Bronchial epithelial cell (primary cell): ENCODE results near the gene SURF4. TPM values are rescaled to one million over a fixed set of nuclear protein-coding genes. Genes with fewer than 3 reads are reported as not detected.
"Not testable (repeated sequence)": the region's sequence is repeated elsewhere in the genome, so short reads cannot be mapped to it uniquely, and the experiment has no call there.

Experiments used
- DNase-seq: peaks from one replicate; pipeline ENCODE4 v3.0.0-alpha.2; 2010; ENCODE audit warnings: low read depth
- FAIRE-seq: peaks from 2 replicates; lab custom pipeline; 2011; peaks lifted over from hg19 to GRCh38; lab: Jason Lieb, UNC
- H3K27me3 ChIP-seq: 2 replicates; pipeline ENCODE4 v1.5.1; 2011; ENCODE audit warnings: low read length; ENCODE audit not compliant: control insufficient read depth, insufficient read depth
- H3K36me3 ChIP-seq: 2 replicates; pipeline ENCODE4 v1.5.1; 2011; ENCODE audit warnings: low read length; ENCODE audit not compliant: control insufficient read depth, insufficient read depth
- H3K4me3 ChIP-seq: 2 replicates; pipeline ENCODE4 v1.5.1; 2011; ENCODE audit warnings: mild to moderate bottlenecking, low read depth, low read length, control low read depth
- total RNA-seq: library from RNA; depleted of rRNA; stranded (reverse); fragments of >200 nt; gene quantifications from 2 replicates; pipeline ENCODE4 v1.2.1, GENCODE V29; 2014
- TF ChIP-seq, protein P1 (sequence below): IDR thresholded peaks from 2 replicates; pipeline ENCODE4 v1.5.1; 2011; ENCODE audit warnings: mild to moderate bottlenecking, moderate library complexity, low read length, control low read depth, inconsistent platforms; ENCODE audit not compliant: insufficient read depth, severe bottlenecking

SURF4 gene
- total RNA-seq, 1 donor from 2014 or later, result 295 TPM

DNA sequence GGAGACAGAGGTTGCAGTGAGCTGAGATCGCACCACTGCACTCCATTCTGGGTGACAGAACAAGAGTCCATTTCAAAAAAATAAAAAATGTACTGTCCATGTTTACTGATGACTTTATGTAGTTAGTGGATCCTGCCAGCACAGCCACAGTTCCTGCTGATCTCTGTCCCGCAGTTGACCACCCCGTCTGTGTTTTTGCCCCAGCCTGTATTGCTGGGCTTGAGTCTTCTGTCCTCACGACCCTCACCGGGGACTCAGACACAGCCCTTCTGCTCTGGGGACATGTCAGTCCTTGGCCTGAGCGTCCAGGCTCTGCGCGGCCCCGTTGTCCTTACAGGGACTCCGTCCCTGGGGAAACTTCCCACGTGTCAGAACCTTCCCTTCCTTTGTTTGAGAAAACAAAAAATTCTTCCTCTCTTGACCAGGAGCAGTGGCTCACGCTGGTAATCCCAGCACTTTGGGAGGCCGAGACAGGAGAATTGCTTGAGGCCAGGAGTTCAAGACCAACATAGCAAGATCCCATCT is 54.4 kb downstream of the SURF4 start:
- no peaks in the 10 kb centered on the region for H3K27me3 ChIP-seq
- no peak overlapping the region for H3K4me3 ChIP-seq
- FAIRE-seq (no peak), DNase-seq (no peak)
- H3K36me3 ChIP-seq, result no peaks in the 10 kb centered on the region
- TF ChIP-seq, protein P1, sequence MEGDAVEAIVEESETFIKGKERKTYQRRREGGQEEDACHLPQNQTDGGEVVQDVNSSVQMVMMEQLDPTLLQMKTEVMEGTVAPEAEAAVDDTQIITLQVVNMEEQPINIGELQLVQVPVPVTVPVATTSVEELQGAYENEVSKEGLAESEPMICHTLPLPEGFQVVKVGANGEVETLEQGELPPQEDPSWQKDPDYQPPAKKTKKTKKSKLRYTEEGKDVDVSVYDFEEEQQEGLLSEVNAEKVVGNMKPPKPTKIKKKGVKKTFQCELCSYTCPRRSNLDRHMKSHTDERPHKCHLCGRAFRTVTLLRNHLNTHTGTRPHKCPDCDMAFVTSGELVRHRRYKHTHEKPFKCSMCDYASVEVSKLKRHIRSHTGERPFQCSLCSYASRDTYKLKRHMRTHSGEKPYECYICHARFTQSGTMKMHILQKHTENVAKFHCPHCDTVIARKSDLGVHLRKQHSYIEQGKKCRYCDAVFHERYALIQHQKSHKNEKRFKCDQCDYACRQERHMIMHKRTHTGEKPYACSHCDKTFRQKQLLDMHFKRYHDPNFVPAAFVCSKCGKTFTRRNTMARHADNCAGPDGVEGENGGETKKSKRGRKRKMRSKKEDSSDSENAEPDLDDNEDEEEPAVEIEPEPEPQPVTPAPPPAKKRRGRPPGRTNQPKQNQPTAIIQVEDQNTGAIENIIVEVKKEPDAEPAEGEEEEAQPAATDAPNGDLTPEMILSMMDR, result no peak

DNA sequence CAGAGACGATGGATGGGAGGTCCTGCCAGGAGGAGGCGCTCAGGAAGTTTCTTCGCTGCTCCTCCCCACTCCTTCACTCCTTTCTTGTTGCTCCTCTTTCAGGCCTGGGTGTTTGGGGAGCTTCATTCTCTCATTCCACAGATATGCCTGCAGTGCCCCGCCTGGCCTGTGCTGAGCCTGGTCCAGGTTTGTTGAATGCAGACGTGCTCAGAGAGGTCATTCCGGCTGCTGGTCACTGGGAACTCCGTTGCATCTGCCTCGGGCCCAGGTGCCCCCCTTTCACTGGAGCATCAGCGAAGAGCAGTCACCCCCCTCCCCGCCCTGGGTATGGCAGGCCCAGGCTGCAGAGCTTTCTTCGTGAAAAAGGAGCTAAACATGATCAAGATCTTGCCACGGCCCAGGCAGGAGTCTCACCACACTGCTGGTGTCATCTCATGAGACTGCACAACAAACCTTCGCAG is 55.4 kb downstream of the SURF4 start:
- H3K4me3 ChIP-seq, result no peak overlapping the region
- FAIRE-seq (no peak), DNase-seq (no peak)
- H3K36me3 ChIP-seq, result no peaks in the 10 kb centered on the region
- H3K27me3 ChIP-seq, result no peaks in the 10 kb centered on the region
- TF ChIP-seq, protein P1, result no peak

DNA sequence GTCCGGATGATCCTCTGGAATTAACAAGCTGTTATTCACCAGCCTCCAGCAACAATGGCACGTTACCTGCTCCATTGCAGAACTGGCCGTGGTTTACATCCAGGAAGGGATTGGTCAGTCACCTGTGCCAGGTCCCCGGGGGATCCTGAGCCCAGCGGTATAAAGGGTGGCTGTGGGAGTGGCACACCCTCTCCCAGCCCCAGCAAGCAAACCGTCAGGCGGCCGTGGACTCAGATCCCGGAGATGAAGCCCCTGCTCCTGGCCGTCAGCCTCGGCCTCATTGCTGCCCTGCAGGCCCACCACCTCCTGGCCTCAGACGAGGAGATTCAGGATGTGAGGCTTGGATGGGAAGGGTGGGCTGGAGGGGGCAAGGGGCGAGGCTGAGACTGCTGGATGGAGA is 58.3 kb downstream of the SURF4 start:
- not testable (repeated sequence) for FAIRE-seq, DNase-seq, H3K27me3 ChIP-seq, H3K4me3 ChIP-seq, H3K36me3 ChIP-seq

DNA sequence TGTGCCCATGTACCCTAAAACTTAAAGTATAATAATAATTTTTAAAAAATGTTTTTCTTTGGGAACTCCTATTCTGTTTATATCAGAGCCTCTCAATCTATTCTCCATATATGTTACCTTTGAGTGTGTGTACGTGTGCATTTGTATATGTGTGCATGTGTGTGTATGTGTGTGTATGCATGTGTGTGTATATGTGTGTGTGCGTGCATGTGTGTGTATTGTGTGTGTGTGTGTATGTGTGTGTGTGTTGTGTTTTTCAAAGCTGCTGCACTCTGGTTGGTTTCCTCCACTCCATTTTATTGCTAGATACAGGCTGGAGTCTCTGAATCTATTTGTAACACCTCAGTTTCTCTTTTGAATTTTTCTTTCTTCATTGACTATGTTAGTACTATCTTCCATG is 59.9 kb downstream of the SURF4 start:
- H3K4me3 ChIP-seq, result no peak overlapping the region
- no peak for DNase-seq
- H3K27me3 ChIP-seq, result no peaks in the 10 kb centered on the region
- no peak for FAIRE-seq
- H3K36me3 ChIP-seq, result no peaks in the 10 kb centered on the region
- TF ChIP-seq, protein P1, result no peak

Other genes with a start within 250 kb of the SURF4 start
- gene GBGT1, start 212.1 kb downstream of the SURF4 start, total RNA-seq, result 1.0 and 1.1 TPM in 2 replicates
- gene OBP2B, start 166.8 kb downstream of the SURF4 start, total RNA-seq, result not detected in 2 replicates
- 1.8 and 1.9 TPM in 2 replicates for gene ABO, start 100.9 kb downstream of the SURF4 start, total RNA-seq
- gene SURF6, start 39.9 kb downstream of the SURF4 start, total RNA-seq, result 9.0 and 11.1 TPM in 2 replicates
- gene MED22, start 27.9 kb downstream of the SURF4 start, total RNA-seq, result 17.5 and 21.3 TPM in 2 replicates
- gene RPL7A, start 27.8 kb downstream of the SURF4 start, total RNA-seq, result 2,200 and 3,023 TPM in 2 replicates
- 23.4 and 44.5 TPM in 2 replicates for gene SURF1, start 19.6 kb downstream of the SURF4 start, total RNA-seq
- 46.6 and 51.3 TPM in 2 replicates for gene SURF2, start 19.5 kb downstream of the SURF4 start, total RNA-seq
- under 0.01 and 0.38 TPM in 2 replicates for gene STKLD1, start 306 bp upstream of the SURF4 start, total RNA-seq
- gene REXO4, start 42.0 kb upstream of the SURF4 start, total RNA-seq, result 13.7 and 15.5 TPM in 2 replicates
- gene ADAMTS13, start 46.3 kb upstream of the SURF4 start, total RNA-seq, result 0.53 and 1.0 TPM in 2 replicates
- 5.5 and 9.2 TPM in 2 replicates for gene CACFD1, start 83.9 kb upstream of the SURF4 start, total RNA-seq
- gene SLC2A6, start 103.0 kb upstream of the SURF4 start, total RNA-seq, result 2.6 and 2.9 TPM in 2 replicates
- not detected in 2 replicates for gene MYMK, start 148.9 kb upstream of the SURF4 start, total RNA-seq
- gene ADAMTSL2, start 158.6 kb upstream of the SURF4 start, total RNA-seq, result not detected in 2 replicates
- gene FAM163B, start 233.3 kb upstream of the SURF4 start, total RNA-seq, result not detected in 2 replicates